ENCODE data around the gene AP1M1. TPM values are rescaled to one million over a fixed set of nuclear protein-coding genes. Genes with fewer than 3 reads are reported as not detected.
"Not testable (repeated sequence)": the region's sequence is repeated elsewhere in the genome, so short reads cannot be mapped to it uniquely, and the experiment has no call there.

Gene AP1M1
- total and polyA plus RNA-seq, 9 donors: 33.2 to 56.0 (median 47.5) TPM

DNA sequence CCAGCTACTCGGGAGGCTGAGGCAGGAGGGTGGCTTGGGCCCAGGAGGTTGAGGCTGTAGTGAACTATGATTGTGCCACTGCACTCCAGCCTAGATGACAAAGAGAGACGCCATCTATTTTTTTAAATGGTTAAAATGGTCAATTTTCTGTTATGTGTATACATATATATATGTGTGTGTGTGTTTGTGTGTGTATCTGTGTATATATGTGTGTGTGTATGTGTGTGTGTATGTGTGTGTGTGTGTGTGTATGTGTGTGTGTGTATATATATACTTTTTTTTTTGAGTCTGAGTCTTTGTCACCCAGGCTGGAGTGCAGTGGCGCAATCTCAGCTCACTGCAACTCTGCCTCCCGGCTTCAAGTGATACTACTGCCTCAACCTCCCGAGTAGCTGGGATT lies 84.0 kb downstream of the AP1M1 start:
- Histone ChIP-seq H3K36me3 (ENCODE audit: control insufficient read depth, insufficient read depth, low read length) (no peaks in the 10 kb centered on the region), H3K27me3 (ENCODE audit: control insufficient read depth, insufficient read depth, low read length) (no peaks in the 10 kb centered on the region), H3K9me3 (replicated peaks; ENCODE audit: control insufficient read depth, low read depth, low read length) (no peaks in the 10 kb centered on the region), H3K27ac (ENCODE audit: low read length) (no peak overlapping the region), H3K4me1 (ENCODE audit: control insufficient read depth, insufficient read depth, low read length) (peaks cover 64% of the 10 kb centered on the region), H3K4me3 (ENCODE audit: low read length) (no peak overlapping the region)
- 86% methylated on average over 1 of the region's 5 CpGs for WGBS (ENCODE audit: insufficient coverage)
- DNase-seq: no peak

DNA sequence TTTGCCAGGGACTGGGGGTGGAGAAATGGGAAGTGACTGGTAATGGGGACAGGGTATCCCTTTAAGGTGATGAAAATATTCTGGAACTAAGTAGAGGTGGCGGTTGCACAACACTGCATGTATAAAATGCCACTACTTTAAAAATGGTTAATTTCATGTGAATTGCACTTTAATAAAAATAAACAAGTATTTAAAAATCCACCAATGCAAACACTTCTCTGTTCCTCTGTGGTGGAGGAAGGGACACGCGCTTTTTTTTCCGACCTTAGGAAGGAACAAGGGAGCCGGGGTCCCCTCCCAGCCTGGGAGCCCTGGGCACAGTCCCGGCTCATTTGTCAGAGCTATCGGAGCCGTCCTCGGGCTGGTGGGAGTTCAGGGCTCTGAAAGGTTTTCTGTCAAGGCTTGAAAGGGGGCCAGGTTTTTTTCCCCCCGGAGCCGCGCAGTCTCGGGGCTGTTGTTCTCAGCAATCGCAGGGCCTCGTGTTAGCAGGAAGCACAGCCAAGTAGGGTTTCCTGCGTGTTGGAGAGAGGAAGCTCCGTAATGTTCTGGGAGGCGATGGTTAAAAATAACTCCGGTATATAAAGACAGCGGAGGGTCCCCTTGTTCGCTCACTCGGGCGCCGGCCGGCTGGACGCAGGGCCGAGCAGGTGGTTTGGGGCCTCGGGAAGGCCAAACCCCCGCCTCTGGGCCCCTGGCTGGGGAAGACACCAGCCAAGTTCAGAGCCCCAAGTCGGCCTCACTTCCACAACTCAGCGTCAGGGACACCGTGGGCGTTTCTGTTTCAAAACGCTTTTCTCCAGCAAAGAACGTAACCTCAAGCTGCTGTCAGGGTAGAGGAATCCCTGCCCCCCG lies 85.7 kb downstream of the AP1M1 start:
- peak overlapping the region; percentile 99 for H3K27ac ChIP-seq (ENCODE audit: low read length)
- H3K4me3 ChIP-seq (ENCODE audit: low read length): peak overlapping the region; percentile 25
- no peaks in the 10 kb centered on the region for H3K36me3 ChIP-seq (ENCODE audit: control insufficient read depth, insufficient read depth, low read length)
- H3K4me1 ChIP-seq (ENCODE audit: control insufficient read depth, insufficient read depth, low read length): peaks cover 68% of the 10 kb centered on the region
- H3K9me3 ChIP-seq (replicated peaks; ENCODE audit: control insufficient read depth, low read depth, low read length): no peaks in the 10 kb centered on the region
- DNase-seq: peak; percentile 99
- WGBS (ENCODE audit: insufficient coverage): under 1% methylated on average over 33 of the region's 36 CpGs
- H3K27me3 ChIP-seq (ENCODE audit: control insufficient read depth, insufficient read depth, low read length): no peaks in the 10 kb centered on the region

DNA sequence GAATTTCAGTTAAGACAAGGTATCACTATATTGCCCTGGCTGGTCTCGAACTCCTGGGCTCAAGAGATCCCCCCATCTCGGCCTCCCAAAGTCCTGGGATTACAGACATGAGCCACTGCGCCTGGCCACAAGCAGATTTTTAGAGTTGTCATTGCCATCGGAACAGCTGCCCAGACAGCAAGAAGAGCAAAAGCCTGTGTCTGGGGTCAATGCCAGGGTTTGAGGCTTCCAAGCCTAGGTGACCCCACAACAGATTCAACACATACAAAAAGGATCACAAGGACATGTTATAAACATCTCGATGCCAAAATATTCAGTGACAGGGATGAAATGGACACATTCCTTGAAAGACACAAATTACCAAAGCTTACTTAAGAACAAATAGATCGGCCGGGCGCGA lies 86.8 kb downstream of the AP1M1 start:
- DNase-seq: no peak
- H3K4me3 ChIP-seq (ENCODE audit: low read length): no peak overlapping the region

DNA sequence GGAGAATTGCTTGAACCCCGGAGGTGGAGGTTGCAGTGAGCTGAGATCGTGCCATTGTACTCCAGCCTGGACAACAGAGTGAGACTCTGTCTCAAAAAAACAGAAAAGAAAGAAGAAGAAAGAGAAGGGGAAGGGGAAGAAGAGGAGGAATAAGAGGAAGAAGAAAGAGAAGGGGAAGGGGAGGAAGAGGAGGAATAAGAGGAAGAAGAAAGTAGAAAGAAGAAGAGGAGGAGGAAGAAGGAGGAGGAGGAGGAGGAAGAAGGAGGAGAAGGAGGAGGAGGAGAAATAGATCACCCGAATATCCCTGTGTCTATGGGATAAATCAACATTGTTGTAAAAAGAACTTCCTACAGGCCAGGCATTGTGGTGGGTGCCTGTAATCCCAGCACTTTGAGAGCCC lies 87.4 kb downstream of the AP1M1 start:
- not testable (repeated sequence) for H3K36me3 ChIP-seq (ENCODE audit: control insufficient read depth, insufficient read depth, low read length); H3K4me3 ChIP-seq (ENCODE audit: low read length); H3K27me3 ChIP-seq (ENCODE audit: control insufficient read depth, insufficient read depth, low read length); DNase-seq; H3K9me3 ChIP-seq (replicated peaks; ENCODE audit: control insufficient read depth, low read depth, low read length)
- peak overlapping the region; percentile 99 for H3K27ac ChIP-seq (ENCODE audit: low read length)
- peaks cover 66% of the 10 kb centered on the region for H3K4me1 ChIP-seq (ENCODE audit: control insufficient read depth, insufficient read depth, low read length)
- WGBS (ENCODE audit: insufficient coverage): 69% methylated on average over 3 of the region's 3 CpGs

More for the DNA sequence above, 86.8 kb downstream of the AP1M1 start:
- WGBS (ENCODE audit: insufficient coverage): 77% methylated on average over 6 of the region's 9 CpGs
- Histone ChIP-seq H3K4me1 (ENCODE audit: control insufficient read depth, insufficient read depth, low read length) (peaks cover 66% of the 10 kb centered on the region), H3K9me3 (replicated peaks; ENCODE audit: control insufficient read depth, low read depth, low read length) (peaks cover 2% of the 10 kb centered on the region), H3K36me3 (ENCODE audit: control insufficient read depth, insufficient read depth, low read length) (no peaks in the 10 kb centered on the region), H3K27ac (ENCODE audit: low read length) (peak overlapping the region; percentile 99), H3K27me3 (ENCODE audit: control insufficient read depth, insufficient read depth, low read length) (no peaks in the 10 kb centered on the region)

DNA sequence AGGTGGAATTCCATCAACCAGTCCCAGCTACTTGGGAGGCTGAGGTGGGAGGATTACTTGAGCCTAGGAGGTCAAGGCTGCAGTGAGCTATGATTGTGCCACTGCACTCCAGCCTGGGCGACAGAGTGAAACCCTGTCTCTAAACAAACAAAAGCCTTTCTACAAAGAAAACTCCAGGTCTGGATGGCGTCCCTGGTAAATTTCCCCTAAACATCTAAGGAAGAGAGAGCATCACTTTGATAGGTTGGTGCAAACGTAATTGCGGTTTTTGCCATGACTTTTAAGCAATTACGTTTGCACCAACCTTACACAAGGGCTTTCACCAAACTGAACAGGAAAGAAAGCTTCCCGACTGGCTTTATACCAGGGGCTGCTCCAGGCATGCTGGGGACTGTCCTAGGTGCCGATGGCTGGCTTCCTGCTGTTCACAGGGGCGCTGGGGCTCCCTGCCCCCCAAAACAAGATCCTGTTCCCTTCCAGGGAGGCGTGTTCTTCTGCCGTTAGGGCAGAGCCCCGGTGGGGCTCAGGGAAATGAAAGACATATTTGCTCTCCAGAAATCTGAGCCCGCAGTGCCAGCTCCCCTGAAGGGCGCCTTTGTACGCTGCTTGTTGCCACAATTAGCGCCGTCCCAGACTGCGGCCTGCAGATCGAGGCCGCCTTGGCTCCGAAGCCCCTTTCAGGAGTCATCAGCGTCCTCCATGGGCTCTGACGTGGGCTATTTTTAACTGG lies 88.2 kb downstream of the AP1M1 start:
- H3K4me3 ChIP-seq (ENCODE audit: low read length): no peak overlapping the region
- peak; percentile 71 for DNase-seq
- no peaks in the 10 kb centered on the region for H3K27me3 ChIP-seq (ENCODE audit: control insufficient read depth, insufficient read depth, low read length)
- H3K4me1 ChIP-seq (ENCODE audit: control insufficient read depth, insufficient read depth, low read length): peaks cover 68% of the 10 kb centered on the region
- 22% methylated on average over 21 of the region's 22 CpGs for WGBS (ENCODE audit: insufficient coverage)
- peak overlapping the region; percentile 92 for H3K27ac ChIP-seq (ENCODE audit: low read length)
- peaks cover 2% of the 10 kb centered on the region for H3K9me3 ChIP-seq (replicated peaks; ENCODE audit: control insufficient read depth, low read depth, low read length)
- no peaks in the 10 kb centered on the region for H3K36me3 ChIP-seq (ENCODE audit: control insufficient read depth, insufficient read depth, low read length)

DNA sequence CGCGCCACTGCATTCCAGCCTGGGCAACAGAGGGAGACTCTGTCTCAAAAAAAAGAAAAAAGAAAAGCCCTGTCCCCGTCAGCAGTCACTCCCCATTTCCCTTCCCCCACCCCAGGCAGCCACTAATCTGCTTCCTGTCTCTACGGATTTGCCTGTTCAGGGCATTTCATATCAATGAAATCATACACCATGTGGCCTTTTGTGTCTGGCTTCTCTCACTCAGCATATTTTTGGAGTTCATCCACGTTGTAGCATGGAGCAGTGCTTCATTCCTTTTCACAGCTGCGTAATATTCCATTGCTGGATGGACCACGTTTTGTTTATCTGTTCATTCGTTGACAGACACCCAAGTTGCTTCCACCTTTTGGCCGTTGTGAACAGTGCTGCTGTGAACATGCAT lies 90.8 kb downstream of the AP1M1 start:
- peaks cover 2% of the 10 kb centered on the region for H3K9me3 ChIP-seq (replicated peaks; ENCODE audit: control insufficient read depth, low read depth, low read length)
- H3K36me3 ChIP-seq (ENCODE audit: control insufficient read depth, insufficient read depth, low read length): no peaks in the 10 kb centered on the region
- no peak for DNase-seq
- no peak overlapping the region for H3K4me3 ChIP-seq (ENCODE audit: low read length)
- WGBS (ENCODE audit: insufficient coverage): 65% methylated on average over 6 of the region's 9 CpGs
- H3K27ac ChIP-seq (ENCODE audit: low read length): no peak overlapping the region
- peaks cover 70% of the 10 kb centered on the region for H3K4me1 ChIP-seq (ENCODE audit: control insufficient read depth, insufficient read depth, low read length)
- H3K27me3 ChIP-seq (ENCODE audit: control insufficient read depth, insufficient read depth, low read length): no peaks in the 10 kb centered on the region

DNA sequence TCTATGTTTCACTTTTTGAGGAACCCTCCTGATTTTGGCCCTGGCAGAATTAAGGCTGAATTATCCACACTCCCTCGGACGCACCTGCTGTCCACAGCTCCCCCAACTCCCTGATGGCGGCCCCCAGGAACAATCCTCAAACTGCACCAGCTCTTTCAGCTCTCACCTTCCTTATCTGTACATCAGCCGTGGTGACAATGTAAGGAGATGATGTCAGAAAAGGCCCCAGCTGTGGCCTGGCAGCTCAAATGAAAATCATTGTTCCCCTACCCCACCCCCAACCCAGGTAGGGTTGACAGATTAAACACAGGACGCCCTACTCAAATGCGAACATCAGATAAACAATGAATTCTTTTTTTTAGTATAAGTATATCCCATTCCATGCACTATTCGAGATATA lies 91.9 kb downstream of the AP1M1 start:
- peaks cover 68% of the 10 kb centered on the region for H3K4me1 ChIP-seq (ENCODE audit: control insufficient read depth, insufficient read depth, low read length)
- DNase-seq: no peak
- peaks cover 2% of the 10 kb centered on the region for H3K9me3 ChIP-seq (replicated peaks; ENCODE audit: control insufficient read depth, low read depth, low read length)
- 80% methylated on average over 3 of the region's 7 CpGs for WGBS (ENCODE audit: insufficient coverage)
- H3K4me3 ChIP-seq (ENCODE audit: low read length): no peak overlapping the region
- H3K36me3 ChIP-seq (ENCODE audit: control insufficient read depth, insufficient read depth, low read length): no peaks in the 10 kb centered on the region
- no peak overlapping the region for H3K27ac ChIP-seq (ENCODE audit: low read length)
- no peaks in the 10 kb centered on the region for H3K27me3 ChIP-seq (ENCODE audit: control insufficient read depth, insufficient read depth, low read length)

DNA sequence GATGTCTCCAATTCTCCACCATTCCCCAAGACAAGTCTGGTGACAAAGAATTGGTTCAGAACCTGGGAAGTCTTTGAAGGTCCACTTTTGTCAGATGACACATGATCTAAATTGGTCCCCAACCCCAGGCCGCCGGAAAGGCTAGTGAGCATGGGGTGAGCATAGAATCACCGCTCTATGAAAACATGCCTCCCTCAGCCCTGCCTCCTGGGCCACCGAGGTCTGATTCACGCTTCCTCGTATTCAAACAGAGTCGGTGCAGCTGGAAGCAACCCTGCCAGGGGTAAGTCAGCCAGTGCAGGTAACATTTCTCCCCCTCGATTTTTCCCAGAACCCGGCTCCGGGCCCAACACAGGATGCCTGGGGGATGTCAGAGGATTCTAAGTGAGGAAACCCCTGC lies 93.0 kb downstream of the AP1M1 start:
- Histone ChIP-seq H3K9me3 (replicated peaks; ENCODE audit: control insufficient read depth, low read depth, low read length) (peaks cover 2% of the 10 kb centered on the region), H3K4me1 (ENCODE audit: control insufficient read depth, insufficient read depth, low read length) (peaks cover 67% of the 10 kb centered on the region), H3K27me3 (ENCODE audit: control insufficient read depth, insufficient read depth, low read length) (no peaks in the 10 kb centered on the region), H3K27ac (ENCODE audit: low read length) (peak overlapping the region; percentile 62), H3K36me3 (ENCODE audit: control insufficient read depth, insufficient read depth, low read length) (no peaks in the 10 kb centered on the region), H3K4me3 (ENCODE audit: low read length) (no peak overlapping the region)
- WGBS (ENCODE audit: insufficient coverage): 67% methylated on average over 7 of the region's 10 CpGs
- DNase-seq: no peak

DNA sequence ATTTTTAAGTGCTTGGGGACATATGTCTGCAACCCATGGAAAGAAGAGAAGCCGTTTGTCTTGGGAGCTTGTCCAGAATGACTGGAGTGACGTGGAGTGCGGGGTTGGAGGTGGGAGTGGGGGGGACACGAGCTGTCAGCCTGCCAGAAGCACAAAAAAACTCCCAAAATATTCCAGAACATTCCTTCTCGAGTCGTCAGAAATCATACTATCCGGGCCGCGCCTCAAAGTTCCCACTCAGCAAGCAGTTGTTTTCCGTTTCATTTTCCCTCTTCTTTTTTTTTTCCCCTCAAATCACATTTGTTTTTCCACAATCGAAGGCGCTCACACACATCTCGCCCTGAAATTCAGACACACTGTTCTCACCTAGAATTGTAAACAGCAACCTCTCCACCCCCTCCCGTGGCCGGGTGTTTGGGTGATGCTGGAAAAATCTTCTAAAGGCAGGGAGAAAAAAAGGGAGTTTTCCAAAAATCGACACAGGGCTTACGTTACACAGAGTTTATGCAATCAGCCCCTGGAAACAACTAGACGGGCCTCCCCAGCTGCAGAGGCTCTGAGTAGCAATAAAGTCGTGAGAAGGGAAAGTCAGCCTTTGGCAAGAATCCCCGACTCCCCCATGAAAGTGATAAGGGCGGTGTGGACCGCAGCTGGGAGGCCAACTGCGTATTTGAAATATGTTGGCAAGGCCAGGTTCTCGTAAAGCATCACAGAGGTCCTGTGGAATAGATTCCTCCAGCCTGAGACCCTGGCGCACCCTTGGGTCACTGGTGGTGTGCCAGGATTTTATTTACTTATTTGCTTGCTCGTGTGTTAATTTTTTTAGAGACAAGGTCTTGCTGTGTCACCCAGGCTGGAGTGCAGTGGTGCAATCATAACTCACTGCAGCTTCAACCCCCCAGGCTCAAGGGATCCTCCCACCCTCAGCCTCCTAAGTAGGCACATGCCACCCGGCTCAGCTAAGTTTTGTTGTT lies 95.7 kb downstream of the AP1M1 start:
- 7% methylated on average over 16 of the region's 27 CpGs for WGBS (ENCODE audit: insufficient coverage)
- peak overlapping the region; percentile 23 for H3K4me3 ChIP-seq (ENCODE audit: low read length)

More for the DNA sequence above, 95.7 kb downstream of the AP1M1 start:
- Histone ChIP-seq H3K36me3 (ENCODE audit: control insufficient read depth, insufficient read depth, low read length) (no peaks in the 10 kb centered on the region), H3K4me1 (ENCODE audit: control insufficient read depth, insufficient read depth, low read length) (peaks cover 50% of the 10 kb centered on the region), H3K27ac (ENCODE audit: low read length) (peak overlapping the region; percentile 99), H3K27me3 (ENCODE audit: control insufficient read depth, insufficient read depth, low read length) (no peaks in the 10 kb centered on the region), H3K9me3 (replicated peaks; ENCODE audit: control insufficient read depth, low read depth, low read length) (peaks cover 2% of the 10 kb centered on the region)
- peak; percentile 99 for DNase-seq
